Measurements from ENCODE around the gene MTIF2.
"Not testable (repeated sequence)": the region's sequence is repeated elsewhere in the genome, so short reads cannot be mapped to it uniquely, and the experiment has no call there.

MTIF2 gene

GRCh38 chr2:55241582-55241981 is 27.4 kb downstream of the MTIF2 start:
- not testable (repeated sequence) for DNase-seq (ENCODE audit: low read depth in 2 of 2)

- DNase-seq (ENCODE audit: low read depth in 2 of 2) = no peak
Measured at GRCh38 chr2:55239656-55240222, 29.3 kb downstream of the MTIF2 start.

- DNase-seq (ENCODE audit: low read depth in 2 of 2) = no peak
Measured at GRCh38 chr2:55236992-55237543, 32.0 kb downstream of the MTIF2 start.

GRCh38 chr2:55235724-55236538 is 33.1 kb downstream of the MTIF2 start:
- no peak for DNase-seq (ENCODE audit: low read depth in 2 of 2)

GRCh38 chr2:55233658-55233940 is 35.4 kb downstream of the MTIF2 start:
- DNase-seq (ENCODE audit: low read depth in 2 of 2) = no peak

GRCh38 chr2:55232863-55233657 is 36.0 kb downstream of the MTIF2 start:
- DNase-seq (ENCODE audit: low read depth in 2 of 2) = peak; percentile 24 to 28

- peak; percentile 83 to 97 for DNase-seq (ENCODE audit: low read depth in 2 of 2)
Measured at GRCh38 chr2:55232084-55232862, 36.8 kb downstream of the MTIF2 start, which contains the start of the genes CLHC1 and RPS27A. Gene CLHC1 (minus strand): TSS chr2:55232293. CDS start chr2:55222411, 9,882 bp downstream. Gene RPS27A (plus strand): TSS chr2:55232688. CDS start chr2:55232825, 137 bp downstream.

GRCh38 chr2:55231546-55232083 is 37.4 kb downstream of the MTIF2 start:
- DNase-seq (ENCODE audit: low read depth in 2 of 2) = no peak

GRCh38 chr2:55230551-55230950 is 38.5 kb downstream of the MTIF2 start:
- DNase-seq (ENCODE audit: low read depth in 2 of 2) = no peak

- DNase-seq (ENCODE audit: low read depth in 2 of 2) = no peak
Measured at GRCh38 chr2:55229221-55229620, 39.8 kb downstream of the MTIF2 start.

- DNase-seq (ENCODE audit: low read depth in 2 of 2) = no peak
Measured at GRCh38 chr2:55228226-55228563, 40.8 kb downstream of the MTIF2 start.

GRCh38 chr2:55227437-55228225 is 41.4 kb downstream of the MTIF2 start:
- not testable (repeated sequence) for DNase-seq (ENCODE audit: low read depth in 2 of 2)

GRCh38 chr2:55225481-55226020 is 43.5 kb downstream of the MTIF2 start:
- no peak for DNase-seq (ENCODE audit: low read depth in 2 of 2)

GRCh38 chr2:55224761-55225261 is 44.2 kb downstream of the MTIF2 start:
- no peak for DNase-seq (ENCODE audit: low read depth in 2 of 2)

- no peak for DNase-seq (ENCODE audit: low read depth in 2 of 2)
Measured at GRCh38 chr2:55223958-55224760, 44.9 kb downstream of the MTIF2 start.

- no peak for DNase-seq (ENCODE audit: low read depth in 2 of 2)
Measured at GRCh38 chr2:55213822-55214221, 55.2 kb downstream of the MTIF2 start.

GRCh38 chr2:55204950-55205349 is 64.1 kb downstream of the MTIF2 start:
- DNase-seq (ENCODE audit: low read depth in 2 of 2) = no peak

GRCh38 chr2:55204536-55204935 is 64.5 kb downstream of the MTIF2 start:
- no peak for DNase-seq (ENCODE audit: low read depth in 2 of 2)

GRCh38 chr2:55200416-55200815 is 68.6 kb downstream of the MTIF2 start:
- DNase-seq (ENCODE audit: low read depth in 2 of 2) = no peak

Data from stimulated activated CD4-positive, alpha-beta T cell treated with anti-CD3 and anti-CD28 coated beads, Interleukin-1b, Interleukin-23, amount 100 ng/mL, for 1 hour (primary cell).